Midbrain (tissue), 1 donor: ENCODE measurements around the gene MMD2.
"Not testable (repeated sequence)": the region's sequence is repeated elsewhere in the genome, so short reads cannot be mapped to it uniquely, and the experiment has no call there.

Experiments
- DNase-seq: peaks from one replicate; lab custom pipeline; 2025; lab: John Stamatoyannopoulos, UW

The MMD2 gene

GRCh38 chr7:4958477-4959301 is at the start of gene MMD2:
Gene MMD2, minus strand, starts transcription at chr7:4959187. Its CDS starts 170 bp downstream, at chr7:4959017.
- DNase-seq: no peak

DNA sequence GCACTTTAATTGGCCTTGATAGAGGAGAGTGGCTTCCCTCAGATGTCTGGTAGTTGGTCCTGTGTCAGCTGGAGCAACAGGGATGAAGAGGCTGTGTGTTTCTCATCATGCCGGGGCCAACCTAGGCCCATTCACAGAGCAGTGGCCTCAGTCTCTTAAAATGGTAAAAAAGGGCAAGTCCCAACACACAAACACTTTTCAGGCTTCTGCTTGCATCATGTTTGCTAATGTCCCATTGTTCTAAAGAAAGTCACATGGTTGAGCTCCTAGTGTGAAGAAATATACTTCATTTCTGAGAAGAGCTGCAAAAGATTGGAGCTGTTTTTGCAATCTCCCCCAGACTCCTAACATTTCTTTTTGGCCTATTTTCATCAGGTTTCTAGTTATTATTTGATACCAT is 46.1 kb upstream of the MMD2 start:
- DNase-seq: peak; percentile 5

DNA sequence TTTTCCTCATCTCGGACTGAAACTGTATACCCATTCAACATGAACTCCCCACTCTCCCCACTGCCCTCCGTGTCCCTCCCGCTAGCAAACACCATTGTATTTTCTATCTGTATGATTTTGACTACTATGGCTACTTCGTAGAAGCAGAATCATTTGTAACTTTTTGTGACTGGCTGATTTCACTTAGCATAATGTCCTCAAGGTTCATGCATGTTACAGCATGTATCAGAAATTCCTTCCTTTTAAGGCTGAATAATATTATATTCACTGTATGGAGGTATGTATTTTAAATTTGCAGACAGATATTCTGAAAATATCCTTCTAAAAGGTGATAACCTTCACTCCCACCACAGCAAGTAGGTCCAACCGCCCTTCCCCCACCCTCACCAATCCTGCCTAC is 42.9 kb upstream of the MMD2 start:
- no peak for DNase-seq

GRCh38 chr7:5001003-5001402 is 42.0 kb upstream of the MMD2 start:
- no peak for DNase-seq

DNA sequence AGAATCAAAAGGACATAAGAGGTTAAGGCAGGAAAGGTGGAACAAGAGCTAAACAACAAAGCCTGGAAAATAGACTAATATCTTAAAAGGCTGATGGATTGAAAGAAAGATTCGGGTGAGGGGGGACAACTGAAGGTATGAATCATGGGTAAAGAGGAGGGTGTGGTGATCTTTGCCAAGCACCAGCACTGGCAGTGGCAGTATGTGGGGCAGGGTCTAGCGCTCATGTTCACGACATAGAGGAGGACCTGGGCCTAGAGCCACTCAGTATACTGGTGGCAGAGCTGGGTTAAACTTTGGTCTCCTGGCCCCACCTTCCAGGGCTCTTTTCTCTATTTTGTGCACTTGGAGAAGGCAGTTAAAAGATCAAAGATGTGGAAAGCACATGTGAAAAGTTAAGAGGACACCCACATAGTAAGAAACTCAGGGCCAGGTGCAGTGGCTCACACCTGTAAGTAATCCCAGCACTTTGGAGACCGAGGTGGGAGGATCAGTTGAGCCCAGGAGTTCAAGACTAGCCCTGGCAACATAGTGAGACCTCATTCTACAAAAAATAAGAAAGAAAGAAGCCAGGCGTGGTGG is 40.5 kb upstream of the MMD2 start:
- DNase-seq: no peak

- no peak for DNase-seq
These were observed 39.9 kb upstream of the MMD2 start for GRCh38 chr7:4998910-4999309.

DNA sequence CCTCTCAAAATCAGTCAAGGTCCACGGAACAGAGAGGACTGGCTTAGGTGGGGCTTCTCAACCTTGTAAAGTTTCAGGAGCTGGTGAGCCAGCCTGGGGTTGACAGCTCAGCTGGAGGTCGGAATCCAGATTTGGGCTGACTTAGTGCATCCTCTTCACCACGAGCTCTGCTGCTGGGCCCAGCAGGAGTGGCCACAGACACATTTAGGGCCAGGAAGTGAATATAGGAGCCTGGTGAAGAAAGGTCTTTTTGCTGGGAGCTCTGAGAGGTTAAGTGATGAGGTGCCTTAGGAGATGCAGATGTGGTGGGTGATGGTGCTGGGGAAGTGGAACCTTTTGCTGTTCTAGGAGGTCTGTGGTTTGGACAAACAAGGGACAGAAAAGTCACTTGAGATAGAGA is 39.3 kb upstream of the MMD2 start:
- no peak for DNase-seq

DNA sequence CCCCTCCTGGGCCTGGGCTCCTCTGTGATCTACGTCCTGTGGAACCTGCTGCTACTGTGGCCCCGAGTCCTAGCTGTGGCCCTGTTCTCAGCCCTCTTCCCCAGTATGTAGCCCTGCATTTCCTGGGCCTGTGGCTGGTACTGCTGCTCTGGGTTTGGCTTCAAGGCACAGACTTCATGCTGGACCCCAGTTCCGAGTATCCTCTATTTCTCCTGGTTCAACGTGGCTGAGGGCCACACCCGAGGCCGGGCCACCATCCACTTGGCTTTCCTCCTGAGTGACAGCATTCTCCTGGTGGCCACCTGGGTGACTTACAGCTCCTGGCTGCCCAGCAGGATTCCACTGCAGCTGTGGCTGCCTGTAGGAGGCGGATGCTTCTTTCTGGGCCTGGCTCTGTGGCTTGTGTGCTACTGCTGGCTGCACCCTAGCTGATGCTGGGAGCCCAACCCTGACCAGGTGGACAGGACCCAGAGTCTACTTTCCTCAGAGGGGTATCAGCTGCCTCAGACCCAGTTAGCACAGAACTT is 37.8 kb upstream of the MMD2 start:
- DNase-seq: no peak

DNA sequence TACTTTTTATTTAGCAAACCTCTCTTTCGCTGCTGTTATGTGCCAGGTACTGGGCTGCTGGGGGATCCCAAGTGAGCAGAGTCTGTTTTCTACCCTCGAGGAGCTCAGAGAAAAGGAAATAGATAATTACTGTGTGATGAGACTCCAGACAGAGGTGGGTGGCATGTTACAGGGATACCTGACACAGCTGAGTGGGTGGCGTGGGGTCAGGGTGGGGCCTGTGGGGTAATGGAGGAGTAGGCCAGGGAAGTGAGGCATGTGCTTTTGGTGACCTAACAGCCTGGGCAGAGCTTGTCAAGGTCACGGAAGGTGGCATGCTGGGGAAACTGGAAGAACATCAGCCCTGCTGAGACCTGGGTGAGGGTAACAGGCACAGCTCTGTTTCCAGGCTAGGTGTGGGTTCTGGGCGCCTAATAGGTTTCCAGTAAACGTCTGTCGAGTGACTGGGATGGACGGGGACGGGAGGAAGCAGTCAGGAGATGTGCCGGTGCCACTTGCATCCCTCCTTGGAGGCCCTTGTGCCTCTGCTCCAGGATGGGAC is 36.5 kb upstream of the MMD2 start:
- no peak for DNase-seq

GRCh38 chr7:4993471-4993870 is 34.5 kb upstream of the MMD2 start:
- DNase-seq: no peak

DNA sequence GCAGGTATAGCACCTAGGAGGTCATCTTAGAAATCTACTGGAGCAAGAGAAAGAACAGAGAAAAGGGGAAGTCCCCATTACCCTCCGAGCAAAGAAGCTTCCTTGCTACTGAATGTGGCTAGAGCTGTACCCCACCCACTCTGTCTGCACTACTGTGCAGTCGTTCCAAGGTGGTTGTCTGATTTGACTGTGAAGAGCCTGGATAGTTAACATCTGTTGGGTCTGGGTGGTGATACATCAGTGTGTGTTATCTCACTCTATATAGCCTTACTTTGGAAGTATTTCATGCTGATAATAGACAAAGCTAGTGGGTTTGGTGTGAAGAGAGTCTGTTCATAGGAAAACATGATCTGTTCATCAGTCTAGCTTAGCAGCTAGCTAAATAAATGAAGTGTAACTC is 23.8 kb upstream of the MMD2 start:
- not testable (repeated sequence) for DNase-seq

DNA sequence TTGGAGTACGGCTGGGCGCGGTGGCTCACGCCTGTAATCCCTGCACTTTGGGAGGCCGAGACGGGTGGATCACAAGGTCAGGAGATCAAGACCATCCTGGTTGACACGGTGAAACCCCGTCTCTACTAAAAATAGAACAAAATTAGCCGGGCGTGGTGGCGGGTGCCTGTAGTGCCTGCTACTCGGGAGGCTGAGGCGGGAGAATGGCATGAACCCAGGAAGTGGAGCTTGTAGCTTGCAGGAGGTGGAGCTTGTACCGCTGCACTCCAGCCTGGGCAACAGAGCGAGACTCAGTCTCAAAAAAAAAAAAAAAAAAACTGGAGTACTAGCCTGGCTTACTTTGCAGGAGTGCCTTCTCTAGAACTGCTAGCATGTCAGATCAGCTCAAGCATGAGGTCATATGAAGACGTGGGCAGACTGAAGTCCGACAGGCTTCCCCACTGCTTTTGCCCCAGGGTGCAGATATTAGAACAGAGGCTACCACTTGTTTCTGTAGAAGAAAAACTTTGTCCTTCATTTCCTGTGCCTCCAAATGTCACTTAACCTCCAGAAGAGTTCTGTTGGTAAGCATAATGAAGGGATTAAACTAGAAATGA is 22.4 kb upstream of the MMD2 start:
- DNase-seq: not testable (repeated sequence)

GRCh38 chr7:4975626-4976025 is 16.6 kb upstream of the MMD2 start:
- not testable (repeated sequence) for DNase-seq

DNA sequence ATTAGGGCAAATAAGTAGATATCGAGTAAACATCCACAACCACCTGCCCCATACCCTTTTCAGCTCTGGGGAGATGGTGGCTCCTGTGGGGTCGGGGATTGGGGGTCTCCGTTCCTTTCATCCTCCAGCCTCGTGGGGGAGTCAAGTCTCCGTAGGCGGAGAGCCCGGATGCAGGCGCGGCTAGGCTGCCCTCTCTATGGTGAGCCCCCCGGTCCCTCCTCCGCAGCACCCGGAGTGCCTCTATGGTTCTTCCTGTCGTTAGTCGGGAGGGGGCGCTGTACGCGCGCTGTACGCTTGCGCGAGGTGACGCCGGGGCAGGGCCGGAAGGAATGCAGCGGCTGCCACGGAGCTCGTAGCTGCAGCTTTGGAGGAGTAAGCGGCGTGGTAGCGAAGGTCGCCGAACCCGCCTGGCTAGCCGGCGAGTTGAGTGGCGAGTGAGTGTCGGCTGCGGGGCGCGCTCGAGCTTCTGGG is 14.8 kb upstream of the MMD2 start:
- DNase-seq: peak; percentile 93

- DNase-seq: not testable (repeated sequence)
These were observed 13.5 kb upstream of the MMD2 start for GRCh38 chr7:4972446-4972845.

- no peak for DNase-seq
These were observed 6.5 kb upstream of the MMD2 start for GRCh38 chr7:4965295-4966022.

DNA sequence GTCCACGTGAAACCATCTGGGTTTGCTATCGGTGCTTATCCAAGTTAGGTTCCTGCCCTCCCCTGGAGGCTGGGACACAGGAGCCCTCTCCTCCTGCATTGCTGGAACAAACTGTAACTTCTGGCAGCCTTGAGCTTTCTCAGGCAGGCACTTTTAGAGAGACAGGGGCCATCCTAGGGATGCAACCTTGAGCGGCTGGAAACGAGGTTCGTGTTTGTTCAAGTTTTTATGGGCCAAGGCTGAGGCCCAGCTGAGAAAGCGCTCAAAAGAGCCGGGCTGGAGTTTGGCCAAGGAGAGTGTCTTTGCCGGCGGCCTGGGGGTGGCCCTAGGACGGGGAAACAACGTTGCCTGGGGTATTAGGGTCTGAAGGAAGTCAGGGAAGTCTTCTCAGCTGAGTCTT is 5.5 kb upstream of the MMD2 start:
- no peak for DNase-seq

DNA sequence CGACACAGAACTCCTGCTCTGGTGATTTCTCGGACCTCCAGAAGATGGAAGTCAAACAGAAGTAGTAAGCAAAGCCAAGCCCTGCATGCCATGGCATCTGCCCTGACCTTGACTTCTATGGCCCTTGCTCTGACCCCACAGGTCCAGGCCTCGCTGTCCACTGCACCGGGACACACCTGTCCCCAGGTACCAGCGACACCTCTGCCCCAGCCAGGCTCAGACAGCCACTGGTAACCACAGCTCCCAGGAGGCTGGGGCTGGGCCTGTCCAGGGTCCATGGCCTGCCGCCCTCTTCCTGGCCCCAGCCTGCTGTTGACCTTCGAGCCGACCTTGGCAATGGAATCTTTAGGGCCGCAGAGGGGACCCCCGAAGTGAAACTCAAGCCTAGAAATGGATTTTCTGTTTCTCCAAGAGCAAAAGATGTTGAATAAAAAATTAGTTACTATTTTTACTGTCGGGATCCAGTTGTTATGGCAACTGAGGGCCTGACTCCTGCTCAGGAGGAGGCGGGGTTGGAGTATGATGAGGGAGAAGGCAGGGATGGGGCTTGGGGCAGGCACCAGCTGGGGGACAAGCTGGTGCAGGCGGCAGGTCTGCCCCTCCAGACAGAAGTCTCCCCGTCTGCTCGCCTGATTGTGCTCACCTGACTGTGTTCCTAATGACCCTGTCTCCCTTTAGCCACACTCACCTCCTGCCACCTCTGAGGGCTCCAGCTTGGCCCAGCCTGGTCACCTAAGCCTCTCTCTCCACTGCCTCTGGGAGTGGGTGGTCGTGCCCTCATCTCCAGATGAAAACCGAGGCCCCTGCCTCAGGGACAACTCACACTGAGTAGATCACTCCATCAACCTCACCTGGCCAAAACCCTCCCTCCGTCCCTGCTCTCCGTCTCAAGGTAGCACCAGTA is 4.1 kb upstream of the MMD2 start:
- DNase-seq: no peak

DNA sequence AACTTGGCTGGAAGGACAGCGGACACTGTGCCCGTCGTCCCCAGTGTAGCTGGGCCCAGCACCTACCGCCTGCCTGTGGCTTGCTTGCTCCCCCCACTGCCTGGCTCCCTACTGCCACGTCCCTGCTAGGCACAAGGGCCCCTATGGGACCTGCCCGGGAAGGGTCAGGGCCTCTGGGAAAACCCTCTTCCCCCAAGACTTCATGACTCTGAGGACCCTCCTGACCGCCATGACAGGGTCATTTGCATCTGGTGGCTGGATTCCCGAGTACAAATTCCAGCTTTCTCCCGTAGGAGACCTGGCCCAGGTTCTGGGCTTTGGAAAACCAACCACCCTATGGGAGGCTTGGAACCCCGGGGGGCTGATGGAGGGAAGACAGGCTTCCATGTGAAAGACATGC is 1.4 kb upstream of the MMD2 start:
- peak; percentile 11 for DNase-seq

DNA sequence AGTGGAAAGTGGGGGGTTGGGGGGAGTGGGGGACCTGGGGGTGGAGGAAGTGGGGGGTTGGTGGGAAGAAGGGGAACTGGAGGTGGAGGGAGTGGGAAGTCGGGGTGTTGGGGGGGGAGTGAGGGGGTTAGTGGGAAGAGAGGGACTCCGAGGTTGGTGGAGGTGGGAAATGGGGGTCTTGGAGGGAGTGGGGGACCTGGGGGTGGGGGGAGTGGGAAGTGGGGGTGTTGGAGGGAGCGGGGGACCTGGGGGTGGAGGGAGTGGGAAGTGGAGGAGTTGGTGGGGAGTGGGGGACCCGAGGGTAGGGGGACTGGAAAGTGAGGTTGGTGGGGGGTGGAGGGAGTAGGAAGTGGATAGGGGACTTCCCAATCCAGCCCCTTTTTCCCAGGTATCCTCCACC is 906 bp upstream of the MMD2 start:
- DNase-seq: no peak

DNA sequence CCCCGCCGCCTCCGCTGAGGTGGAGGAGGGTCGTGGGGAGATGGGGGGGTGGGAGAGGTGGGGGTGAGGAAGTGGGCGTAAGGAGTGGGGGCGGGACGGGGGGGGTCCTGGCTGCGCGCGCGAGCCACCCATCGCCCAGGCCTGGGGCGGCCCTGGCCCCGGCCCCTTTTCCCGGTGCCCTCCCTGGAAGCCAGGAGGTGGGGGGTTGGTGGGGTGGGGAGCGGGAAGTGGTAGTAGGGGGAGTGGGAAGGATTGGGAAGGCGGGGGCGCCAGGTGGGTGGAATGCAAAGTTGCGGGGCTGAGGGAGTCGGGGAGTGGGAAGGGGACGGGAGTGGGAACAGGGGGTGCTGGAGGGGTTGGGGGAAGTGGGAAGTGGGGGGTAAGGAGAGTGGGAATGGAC is 319 bp upstream of the MMD2 start:
- DNase-seq: no peak
